Ureter (tissue), 1 donor: Measurements from ENCODE around the gene CAMKK2. TPM values are rescaled to one million over a fixed set of nuclear protein-coding genes. Genes with fewer than 3 reads are reported as not detected.
"Not testable (repeated sequence)": the region's sequence is repeated elsewhere in the genome, so short reads cannot be mapped to it uniquely, and the experiment has no call there.

Source experiments
- DNase-seq: peaks from one replicate; pipeline ENCODE4 v3.0.0-alpha.2; 2020; ENCODE audit warnings: low spot score
- total RNA-seq: library from RNA; stranded (reverse); gene quantifications from one replicate; pipeline ENCODE4 v1.2.4, GENCODE V29; 2023
- donor health status: DM: yes; HTN: yes; CAD: no.

The CAMKK2 gene
- total RNA-seq, 1 donor from 2014 or later, result 38.8 TPM

- no peak for DNase-seq
Measured at GRCh38 chr12:121279071-121279375, 17.5 kb downstream of the CAMKK2 start.

DNA sequence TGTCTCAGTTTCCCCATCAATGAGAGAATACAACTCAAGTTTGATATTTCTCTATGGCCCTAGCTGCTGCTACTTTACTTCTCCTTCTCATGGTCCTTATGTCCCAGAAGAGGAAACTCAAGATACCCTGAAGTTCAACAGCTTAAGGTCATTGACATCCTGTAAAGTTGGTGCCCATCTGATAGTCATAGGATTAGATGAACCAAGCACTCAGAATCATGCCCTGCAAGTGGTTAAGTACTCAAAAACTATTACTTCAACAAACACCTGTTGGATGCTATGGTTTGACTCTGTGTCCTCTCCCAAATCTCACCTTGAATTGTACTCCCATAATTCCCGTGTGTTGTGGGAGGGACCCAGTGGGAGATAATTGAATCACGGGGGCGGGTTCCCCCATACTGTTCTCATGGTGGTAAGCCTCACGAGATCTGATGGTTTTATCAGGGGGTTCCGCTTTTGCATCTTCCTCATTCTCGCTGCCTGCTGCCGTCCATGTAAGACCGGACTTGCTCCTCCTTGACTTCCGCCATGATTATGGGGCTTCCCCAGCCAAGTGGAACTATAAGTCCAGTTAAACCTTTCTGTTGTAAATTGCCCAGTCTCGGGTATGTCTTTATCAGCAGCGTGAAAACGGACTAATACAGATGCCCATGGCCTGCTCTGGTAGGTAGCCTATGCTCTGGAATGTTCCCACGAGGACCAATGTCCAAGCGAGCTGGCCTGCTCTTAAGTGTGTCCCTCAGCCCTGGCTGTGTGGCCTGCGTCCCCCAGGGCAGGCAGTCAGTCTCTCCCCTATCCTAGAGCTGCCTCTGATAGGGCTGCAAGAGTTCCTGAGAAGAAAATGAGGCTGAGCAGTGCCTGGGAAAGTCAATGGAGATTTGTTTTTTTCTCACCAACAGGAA lies 18.1 kb downstream of the CAMKK2 start:
- no peak for DNase-seq

GRCh38 chr12:121277374-121277759 lies 19.1 kb downstream of the CAMKK2 start:
- no peak for DNase-seq

DNA sequence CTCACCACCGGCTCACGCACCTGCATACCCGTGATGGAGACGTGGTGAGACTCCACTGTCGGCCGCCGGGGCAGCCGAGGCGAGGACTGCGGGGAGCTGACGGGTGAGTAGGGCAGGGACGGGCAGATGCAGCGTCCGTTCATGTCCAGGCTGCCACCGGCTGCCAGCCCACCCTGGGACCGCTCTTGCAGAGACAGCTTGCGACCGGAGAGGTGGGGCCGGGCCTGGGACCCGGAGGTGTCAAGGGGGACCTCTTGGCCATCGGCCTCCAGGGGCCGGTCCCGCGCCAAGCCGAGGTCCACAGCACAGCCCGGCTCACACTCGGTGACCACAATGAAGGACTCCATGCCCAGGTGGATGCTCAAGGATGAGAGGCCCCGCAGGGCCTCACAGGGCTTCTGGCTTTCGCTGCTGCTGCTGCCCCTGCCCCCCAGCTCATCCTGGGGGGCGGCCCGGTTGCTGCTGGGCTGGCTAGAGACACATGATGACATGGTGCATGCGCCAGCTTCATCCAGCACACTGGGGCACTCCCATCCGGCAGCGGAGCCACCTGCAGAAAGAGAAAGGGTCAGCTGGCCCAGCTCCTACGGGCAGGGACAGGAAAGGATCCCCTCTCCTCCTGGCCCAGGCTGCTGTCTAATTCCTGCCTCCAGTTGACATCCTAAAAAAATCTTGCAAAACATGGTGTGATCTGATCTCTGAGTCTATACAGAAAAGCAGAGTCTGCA lies 22.3 kb downstream of the CAMKK2 start:
- DNase-seq, result no peak

DNA sequence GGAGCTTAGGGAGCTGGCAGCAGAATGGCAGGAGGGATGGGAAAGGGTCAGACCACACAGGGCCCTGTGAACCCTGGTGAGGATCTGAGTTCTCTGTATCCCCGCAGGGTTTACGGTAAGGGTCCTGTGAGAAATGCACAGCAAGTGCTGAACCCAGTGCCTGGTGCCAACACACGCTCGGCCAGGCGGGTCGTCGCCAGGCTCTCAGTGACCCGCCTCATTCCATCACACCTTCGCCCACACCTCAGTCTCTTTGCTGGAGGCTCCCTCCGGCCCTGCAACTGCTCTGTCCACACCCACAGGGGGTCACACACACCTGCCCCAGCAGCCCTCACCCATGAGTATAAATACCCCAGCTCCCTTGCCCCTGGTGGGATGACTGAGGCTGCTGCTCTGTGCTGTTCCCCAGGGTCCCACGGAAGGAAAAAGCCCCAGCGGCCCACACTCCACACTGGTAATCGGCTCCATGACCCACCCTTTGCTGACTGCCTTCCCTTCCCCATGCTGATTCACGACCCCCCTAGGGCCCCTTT lies 23.1 kb downstream of the CAMKK2 start:
- no peak for DNase-seq

- DNase-seq, result no peak
Measured at GRCh38 chr12:121267822-121268221, 28.7 kb downstream of the CAMKK2 start.

DNA sequence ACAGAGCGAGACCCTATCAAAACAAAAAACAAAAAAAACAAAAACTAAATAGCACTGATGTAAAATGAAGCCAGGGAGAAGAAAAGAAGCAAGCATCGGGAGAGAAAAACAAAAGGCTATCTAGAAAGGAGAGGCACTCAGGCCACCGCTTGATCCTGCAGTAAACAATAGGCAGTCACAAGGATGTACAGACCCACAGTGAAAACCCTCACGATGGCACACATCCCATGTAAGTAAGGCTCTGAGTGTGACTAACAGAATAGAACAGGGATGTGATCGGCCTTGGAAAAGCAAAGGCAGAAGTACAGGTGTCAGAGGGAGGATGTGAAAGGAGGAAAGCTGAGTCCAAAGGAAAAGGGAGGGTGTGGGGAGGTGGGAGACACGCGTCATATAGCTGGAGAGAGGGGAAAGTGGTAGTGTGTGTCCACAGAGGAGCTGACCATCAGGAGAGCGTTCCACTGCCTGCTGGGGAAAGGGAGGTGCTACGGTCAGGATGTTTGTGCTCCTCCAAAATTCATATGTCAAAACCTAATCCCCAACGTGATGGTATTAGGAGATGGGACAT lies 31.5 kb downstream of the CAMKK2 start:
- no peak for DNase-seq

- DNase-seq, result no peak
Measured at GRCh38 chr12:121264135-121264534, 32.4 kb downstream of the CAMKK2 start.

DNA sequence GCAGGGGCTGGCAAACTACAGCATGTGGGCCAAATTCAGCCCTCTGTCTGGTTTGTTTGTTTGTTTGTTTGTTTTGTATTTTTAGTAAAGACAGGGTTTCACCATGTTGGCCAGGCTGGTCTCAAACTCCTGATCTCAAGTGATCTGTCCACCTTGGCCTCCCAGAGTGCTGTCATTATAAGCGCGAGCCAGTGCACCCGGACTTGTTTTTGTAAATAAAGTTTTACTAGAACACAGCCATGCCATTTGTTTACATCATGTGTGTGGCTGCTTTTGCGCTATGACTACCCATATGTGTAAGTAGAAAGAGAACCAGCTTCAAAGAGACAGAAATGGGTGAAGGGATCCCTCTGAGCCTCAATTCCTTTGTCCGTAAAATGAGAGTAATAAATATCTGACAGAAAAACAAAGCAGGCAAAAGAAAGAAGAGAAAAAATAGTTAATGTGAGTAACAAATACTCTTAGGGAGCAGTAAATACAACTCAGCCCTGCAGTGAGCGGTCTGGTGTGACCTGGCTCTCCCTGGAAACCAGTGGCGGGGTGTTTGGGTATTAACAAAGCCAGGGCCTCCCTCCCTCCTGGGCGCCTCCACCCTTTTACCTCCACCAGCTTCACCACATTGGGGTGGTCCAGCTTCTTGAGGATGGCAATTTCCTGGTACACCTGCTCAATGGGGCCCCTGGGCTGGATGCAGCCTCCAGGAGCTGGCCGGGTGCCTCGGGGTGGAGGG lies 33.1 kb downstream of the CAMKK2 start:
- DNase-seq, result no peak

DNA sequence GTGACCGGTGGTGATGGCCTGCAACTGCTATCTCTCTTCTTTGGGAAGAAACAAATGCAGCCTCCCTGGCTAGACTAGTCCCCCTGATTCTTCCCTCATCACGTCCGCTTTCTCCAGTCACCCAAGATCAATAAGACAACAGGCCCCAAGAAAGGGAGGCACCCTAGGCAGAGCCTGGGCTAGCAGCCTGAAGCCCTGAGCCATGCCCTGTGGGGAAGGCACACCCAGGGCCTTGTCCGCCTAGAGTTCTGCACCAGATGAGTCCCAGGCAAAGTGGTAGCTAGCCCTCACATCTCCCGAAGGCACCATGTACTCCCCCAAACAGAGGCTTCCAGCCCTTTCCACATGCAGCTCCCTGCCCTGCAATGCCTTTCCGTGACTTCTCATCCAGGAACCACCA lies 35.1 kb downstream of the CAMKK2 start:
- DNase-seq, result no peak

DNA sequence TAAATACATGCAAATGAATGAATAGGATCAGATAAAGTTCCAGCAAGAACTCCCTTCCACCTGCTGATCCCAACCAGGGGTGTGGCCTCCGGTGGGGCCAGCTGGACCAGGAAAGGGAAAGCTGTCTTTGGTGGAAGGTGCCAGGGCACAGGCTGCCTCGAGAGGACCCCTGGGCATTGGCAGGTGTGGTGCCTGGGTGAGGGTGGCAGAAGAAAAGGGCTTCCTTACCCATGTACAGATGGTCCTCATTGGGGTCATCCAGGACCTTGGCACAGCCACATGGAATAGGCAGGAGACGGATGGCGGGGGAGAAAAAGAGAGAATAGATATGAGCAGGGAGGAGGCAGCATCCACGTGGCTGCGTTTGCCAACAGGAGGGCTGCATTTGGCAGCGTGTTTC lies 36.4 kb downstream of the CAMKK2 start:
- DNase-seq, result no peak

DNA sequence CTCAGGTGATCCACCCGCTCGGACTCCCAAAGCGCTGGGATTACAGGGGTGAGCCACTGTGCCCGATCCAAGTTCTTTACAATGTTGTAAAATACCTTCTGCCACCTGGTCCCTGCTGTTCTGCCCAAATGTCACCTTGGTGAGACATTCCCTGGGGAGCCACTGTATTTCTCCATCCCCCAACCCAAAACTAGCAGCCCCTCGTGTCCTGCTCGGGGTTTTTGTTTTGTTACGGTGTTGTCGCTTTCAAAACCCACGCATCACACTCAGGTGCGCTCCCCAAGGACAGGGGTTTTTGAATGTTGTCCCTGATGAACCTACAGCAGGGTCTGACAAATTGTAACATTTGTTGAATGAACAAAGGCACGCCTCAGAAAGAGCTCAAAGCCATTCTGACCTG lies 37.4 kb downstream of the CAMKK2 start:
- DNase-seq, result no peak

DNA sequence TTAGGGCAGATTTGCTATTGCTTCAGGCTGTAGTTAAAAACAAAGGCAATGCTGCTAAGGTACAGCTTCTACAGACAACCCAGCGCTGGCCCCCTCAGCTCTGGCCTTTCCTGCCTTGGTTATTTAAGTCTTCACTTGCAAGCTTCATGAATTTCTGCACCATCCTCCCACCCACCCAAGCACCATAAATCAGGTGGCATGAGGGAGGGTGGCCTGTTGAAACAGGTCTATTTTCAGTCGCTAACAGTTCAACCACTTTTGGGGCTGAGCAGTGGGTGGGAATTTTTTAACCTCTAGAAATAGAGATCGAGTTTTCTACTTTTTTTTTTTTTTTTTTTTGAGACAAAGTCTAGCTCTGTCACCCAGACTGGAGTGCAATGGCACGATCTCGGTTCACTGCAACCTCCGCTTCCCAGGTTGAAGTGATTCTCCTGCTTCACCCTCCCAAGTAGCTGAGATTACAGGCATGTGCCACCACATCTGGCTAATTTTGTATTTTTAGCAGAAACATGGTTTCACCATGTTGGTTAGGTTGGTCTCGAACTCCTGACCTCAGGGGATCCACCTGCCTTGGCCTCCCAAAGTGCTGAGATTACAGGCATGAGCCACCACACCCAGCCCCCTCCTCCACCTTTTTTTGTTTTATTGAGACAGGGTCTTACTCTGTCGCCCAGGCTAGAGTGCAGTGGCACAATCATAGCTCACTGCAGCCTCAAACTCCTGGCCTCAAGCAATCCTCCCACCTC lies 38.6 kb downstream of the CAMKK2 start:
- not testable (repeated sequence) for DNase-seq

- no peak for DNase-seq
Measured at GRCh38 chr12:121255433-121255832, 41.1 kb downstream of the CAMKK2 start.

DNA sequence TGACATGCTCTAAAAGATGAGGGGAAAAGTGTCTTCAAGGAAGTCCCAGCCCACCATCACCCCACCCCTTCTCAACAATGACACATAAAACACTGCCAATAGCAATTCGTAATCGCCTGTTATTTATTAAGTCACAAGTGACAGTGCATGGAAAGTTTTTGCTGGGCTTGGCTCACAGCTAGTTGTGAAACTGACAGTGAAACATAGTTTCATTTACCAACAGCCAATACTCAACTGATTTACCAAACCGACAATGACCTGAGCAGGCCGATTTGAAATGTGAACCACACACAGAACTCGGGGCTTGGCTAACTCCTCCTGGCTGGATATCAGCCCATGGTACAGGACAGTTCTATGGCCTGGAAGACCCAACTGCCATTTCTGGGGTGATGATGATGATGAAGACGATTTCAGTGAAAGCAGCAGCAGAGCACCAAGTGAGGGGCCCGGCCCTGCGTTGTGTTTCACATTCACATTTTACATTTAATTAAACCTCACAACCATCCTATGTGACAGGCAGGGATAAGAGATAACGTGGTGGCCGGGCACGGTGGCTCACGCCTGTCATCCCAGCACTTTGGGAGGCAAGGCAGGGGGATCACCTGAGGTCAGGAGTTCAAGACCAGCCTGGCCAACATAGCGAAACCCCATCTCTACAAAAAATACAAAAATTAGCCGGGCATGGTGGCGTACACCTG lies 42.7 kb downstream of the CAMKK2 start:
- no peak for DNase-seq

GRCh38 chr12:121252712-121253345 lies 43.7 kb downstream of the CAMKK2 start:
- DNase-seq, result no peak

DNA sequence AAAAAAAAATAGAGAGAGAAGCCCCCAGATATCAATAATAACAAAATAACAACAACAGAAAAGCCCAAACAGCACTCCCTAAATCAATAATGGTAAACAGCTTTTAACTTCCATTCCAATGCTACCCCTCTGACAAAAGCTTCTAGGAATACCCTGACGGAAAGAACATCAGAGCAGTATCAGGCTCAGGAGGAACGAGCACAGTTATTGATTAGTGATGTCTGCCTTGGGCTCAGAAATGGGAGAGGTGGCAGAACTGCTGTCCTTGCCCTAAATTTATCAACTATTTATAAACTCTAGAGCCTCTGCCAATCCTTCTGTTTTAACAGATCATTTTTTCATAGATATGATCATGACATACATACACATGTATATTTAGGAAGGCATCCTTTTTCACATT lies 44.7 kb downstream of the CAMKK2 start:
- no peak for DNase-seq

- no peak for DNase-seq
Measured at GRCh38 chr12:121250359-121250758, 46.1 kb downstream of the CAMKK2 start.

DNA sequence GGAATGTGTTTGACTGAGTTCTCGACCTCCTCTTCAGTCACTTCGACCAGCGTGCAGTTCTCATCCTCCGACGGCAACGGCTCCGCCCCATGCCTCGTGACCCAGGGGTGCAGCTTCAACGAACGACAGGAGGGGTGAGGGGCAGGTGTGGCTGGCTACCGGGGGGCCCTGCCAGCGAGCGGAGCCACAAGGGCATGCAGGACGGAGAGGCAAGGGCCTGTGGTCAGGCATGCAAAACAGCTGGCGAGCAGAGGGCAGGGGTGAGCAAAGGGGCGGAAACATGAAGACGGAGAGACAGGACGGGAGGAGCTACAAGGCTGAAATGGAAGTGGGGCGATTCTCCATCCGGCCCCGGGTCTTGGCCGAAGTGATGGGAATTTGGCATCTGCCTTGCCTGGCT lies 47.9 kb downstream of the CAMKK2 start:
- DNase-seq, result no peak

GRCh38 chr12:121246893-121247557 lies 49.5 kb downstream of the CAMKK2 start:
- DNase-seq, result no peak
